ENCODE data around the gene CRK. TPM values are rescaled to one million over a fixed set of nuclear protein-coding genes. Genes with fewer than 3 reads are reported as not detected.

Gene CRK
- total and polyA plus RNA-seq, 11 donors = 17.0 to 49.0 (median 42.2) TPM

- Histone ChIP-seq H3K36me3 (peaks cover 0 to 57% (median 35%) of the 10 kb centered on the region in 9 donors), H3K27me3 (no peaks in the 10 kb centered on the region), H3K4me1 (peaks cover 0 to 34% (median 11%) of the 10 kb centered on the region in 12 donors), H3K27ac (peak overlapping the region in 3 of 12 donors; percentile 16 to 41 (median 39)), H3K9me3 (no peaks in the 10 kb centered on the region), H3K4me3 (no peak overlapping the region)
- ATAC-seq (no peak), DNase-seq (peak in 2 of 5 donors; percentile 16 to 26)
- TF ChIP-seq, protein P1, sequence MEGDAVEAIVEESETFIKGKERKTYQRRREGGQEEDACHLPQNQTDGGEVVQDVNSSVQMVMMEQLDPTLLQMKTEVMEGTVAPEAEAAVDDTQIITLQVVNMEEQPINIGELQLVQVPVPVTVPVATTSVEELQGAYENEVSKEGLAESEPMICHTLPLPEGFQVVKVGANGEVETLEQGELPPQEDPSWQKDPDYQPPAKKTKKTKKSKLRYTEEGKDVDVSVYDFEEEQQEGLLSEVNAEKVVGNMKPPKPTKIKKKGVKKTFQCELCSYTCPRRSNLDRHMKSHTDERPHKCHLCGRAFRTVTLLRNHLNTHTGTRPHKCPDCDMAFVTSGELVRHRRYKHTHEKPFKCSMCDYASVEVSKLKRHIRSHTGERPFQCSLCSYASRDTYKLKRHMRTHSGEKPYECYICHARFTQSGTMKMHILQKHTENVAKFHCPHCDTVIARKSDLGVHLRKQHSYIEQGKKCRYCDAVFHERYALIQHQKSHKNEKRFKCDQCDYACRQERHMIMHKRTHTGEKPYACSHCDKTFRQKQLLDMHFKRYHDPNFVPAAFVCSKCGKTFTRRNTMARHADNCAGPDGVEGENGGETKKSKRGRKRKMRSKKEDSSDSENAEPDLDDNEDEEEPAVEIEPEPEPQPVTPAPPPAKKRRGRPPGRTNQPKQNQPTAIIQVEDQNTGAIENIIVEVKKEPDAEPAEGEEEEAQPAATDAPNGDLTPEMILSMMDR (IDR thresholded peaks at IDR 0.05) = no peak
- TF ChIP-seq POLR2A (IDR thresholded peaks at IDR 0.05) = no peak
- WGBS, 4 donors = 42 to 76% (median 64%) methylated on average over 8 to 11 of the region's 11 CpGs
- intact Hi-C loops (cut with DNase I) = no loop called here
These were observed 17.4 kb downstream of the CRK start for GRCh38 chr17:1438593-1439083.

DNA sequence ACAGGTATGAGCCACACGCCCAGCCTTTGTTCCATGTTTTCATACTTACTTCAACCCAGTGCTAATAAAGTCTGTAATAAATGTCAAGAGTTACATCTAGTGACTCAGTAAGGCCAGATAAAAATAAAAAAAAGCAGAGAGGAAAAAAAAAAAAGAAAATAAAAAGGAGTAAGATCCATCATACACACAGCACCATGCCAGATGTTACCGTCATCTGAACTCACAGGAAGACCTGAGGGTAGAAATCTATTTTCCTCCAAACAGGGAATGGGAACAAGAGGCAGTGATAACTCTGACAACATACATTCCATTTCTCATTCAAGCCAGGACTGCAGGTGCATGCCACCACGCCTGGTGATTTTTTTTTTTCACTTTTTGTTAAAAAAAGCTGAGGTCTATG is 20.7 kb downstream of the CRK start:
- Histone ChIP-seq H3K4me3 (no peak overlapping the region), H3K27ac (peak overlapping the region in 1 of 12 donors; percentile 26), H3K36me3 (peaks cover 0 to 77% (median 50%) of the 10 kb centered on the region in 9 donors), H3K4me1 (peaks cover 0 to 56% (median 24%) of the 10 kb centered on the region in 12 donors), H3K9me3 (no peaks in the 10 kb centered on the region), H3K27me3 (no peaks in the 10 kb centered on the region)
- no peak for TF ChIP-seq POLR2A (IDR thresholded peaks at IDR 0.05)
- TF ChIP-seq, protein P1 (IDR thresholded peaks at IDR 0.05) = no peak
- intact Hi-C loops (cut with DNase I) = no loop called here
- DNase-seq (no peak), ATAC-seq (no peak)
- WGBS, 4 donors = 81 to 90% (median 85%) methylated on average over 3 of the region's 3 CpGs

- Histone ChIP-seq H3K36me3 (peaks cover 0 to 86% (median 57%) of the 10 kb centered on the region in 9 donors), H3K4me3 (no peak overlapping the region), H3K9me3 (no peaks in the 10 kb centered on the region), H3K27me3 (no peaks in the 10 kb centered on the region), H3K4me1 (peaks cover 0 to 58% (median 26%) of the 10 kb centered on the region in 12 donors), H3K27ac (peak overlapping the region in 2 of 12 donors; percentile 26 to 42)
- 67 to 76% (median 71%) methylated on average over 3 of the region's 3 CpGs for WGBS, 4 donors
- ATAC-seq (peak; percentile 62 to 85 (median 65)), DNase-seq (no peak)
- TF ChIP-seq, protein P1 (IDR thresholded peaks at IDR 0.05) = no peak
- no peak for TF ChIP-seq POLR2A (IDR thresholded peaks at IDR 0.05)
- intact Hi-C loops (cut with DNase I) = no loop called here
These were observed 21.9 kb downstream of the CRK start for GRCh38 chr17:1434150-1434549.

DNA sequence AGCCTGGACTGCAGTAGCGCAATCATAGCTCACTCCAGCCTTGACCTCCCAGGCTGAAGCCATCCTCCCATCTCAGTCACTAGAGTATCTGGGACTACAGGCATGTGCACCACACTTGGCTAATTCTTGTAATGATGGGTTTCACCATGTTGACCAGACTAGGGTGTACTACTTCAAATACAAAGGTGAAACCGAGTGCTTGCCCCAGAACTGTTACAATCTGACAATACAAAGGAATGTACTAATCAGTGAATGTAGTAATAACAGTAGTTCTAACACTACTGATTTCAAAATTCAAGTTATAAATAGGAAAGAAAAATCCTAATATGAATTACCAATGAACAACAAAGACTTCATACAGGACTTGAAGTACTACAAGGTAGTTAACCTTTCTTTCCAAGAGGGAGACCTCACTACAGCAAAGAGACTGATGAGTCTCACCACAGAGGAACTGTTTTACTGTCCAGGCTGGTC is 24.4 kb downstream of the CRK start:
- DNase-seq (no peak), ATAC-seq (no peak)
- H3K27ac ChIP-seq = no peak overlapping the region
- H3K4me1 ChIP-seq = peaks cover 0 to 41% (median 21%) of the 10 kb centered on the region in 12 donors
- H3K36me3 ChIP-seq = peaks cover 0 to 85% (median 58%) of the 10 kb centered on the region in 9 donors
- intact Hi-C loops (cut with DNase I) = no loop called here
- H3K9me3 ChIP-seq = no peaks in the 10 kb centered on the region
- no peaks in the 10 kb centered on the region for H3K27me3 ChIP-seq
- TF ChIP-seq POLR2A (IDR thresholded peaks at IDR 0.05) = no peak
- TF ChIP-seq, protein P1 (IDR thresholded peaks at IDR 0.05) = no peak
- H3K4me3 ChIP-seq = no peak overlapping the region
- WGBS, 4 donors = 85 to 89% (median 88%) methylated on average over 2 of the region's 2 CpGs
